ENCODE data around the gene SV2B. TPM values are rescaled to one million over a fixed set of nuclear protein-coding genes. Genes with fewer than 3 reads are reported as not detected.

SV2B gene
- total and polyA plus RNA-seq, 9 of the 15 experiments (the other 6 are each of a cell fraction or from before 2014, with no cell fraction given): 0.01 to 0.25 (median 0.11) TPM

DNA sequence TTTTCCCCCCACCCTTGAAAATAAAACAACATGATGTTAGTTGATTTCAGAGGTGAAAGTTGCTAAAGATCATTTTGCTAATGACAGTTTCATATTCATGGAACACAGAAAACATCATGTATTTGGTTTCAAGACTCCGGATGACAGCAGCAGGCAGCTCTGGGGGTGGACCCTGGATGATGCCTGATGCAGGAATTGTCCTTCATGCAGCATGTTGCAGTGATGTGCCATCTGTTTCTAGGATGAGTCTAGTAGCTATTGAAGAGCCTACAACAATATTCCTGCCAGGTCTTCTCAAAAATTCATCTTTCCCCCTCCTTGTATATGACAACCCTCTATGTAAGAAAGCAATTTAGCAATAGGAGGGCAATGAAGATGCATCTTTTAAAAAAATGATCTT, 108.3 kb downstream of the SV2B start:
- peaks cover 6 to 12% of the 10 kb centered on the region in 2 experiments; a peak in 3 of 5 replicates for H3K27me3 ChIP-seq (ENCODE audit: control insufficient read depth in 2 of 2, insufficient read depth in 2 of 2, low read length in 2 of 2)
- ChIA-PET POLR2A (no interaction called here), CTCF (ENCODE audit: low intra/inter-chr PET ratio) (no interaction called here)
- no peak overlapping the region for H3K4me2 ChIP-seq (ENCODE audit: insufficient read depth, low read length)
- H3K9ac ChIP-seq (ENCODE audit: insufficient read depth in 1 of 2, low read depth in 2 of 2, low read length in 2 of 2): no peak overlapping the region
- WGBS (ENCODE audit: insufficient coverage, low coverage, missing lambda C conversion rate): 0% methylated on average over 1 of the region's 1 CpG
- FAIRE-seq (no peak), ATAC-seq (no peak), DNase-seq (ENCODE audit: extremely low read depth in 1 of 4, low spot score in 3 of 4) (no peak)
- in situ Hi-C loops (cut with MboI) (no loop called here), intact Hi-C loops (cut with micrococcal nuclease) (no loop called here)
- H3K4me3 ChIP-seq: no peak overlapping the region
- H3K9me1 ChIP-seq (ENCODE audit: control insufficient read depth, insufficient read depth, low read length): no peaks in the 10 kb centered on the region
- no peak overlapping the region for H3K27ac ChIP-seq (ENCODE audit: extremely low read depth, low read depth, low read length)
- H4K20me1 ChIP-seq (replicated peaks; ENCODE audit: control insufficient read depth, insufficient read depth, low read length): no peaks in the 10 kb centered on the region
- no TSS peak for BruUV-seq (replicated peaks)
- H3K9me3 ChIP-seq (replicated peaks; ENCODE audit: control insufficient read depth, insufficient read depth, low read depth, low read length): no peaks in the 10 kb centered on the region
- no peaks in the 10 kb centered on the region for H3K79me2 ChIP-seq (ENCODE audit: control insufficient read depth, insufficient read depth, low read length)
- no peaks in the 10 kb centered on the region for H3K4me1 ChIP-seq (replicated peaks in 1 of 2; ENCODE audit: control insufficient read depth in 2 of 2, insufficient read depth in 2 of 2, low read length in 2 of 2)
- H3K36me3 ChIP-seq (ENCODE audit: control insufficient read depth, insufficient read depth, low read length): no peaks in the 10 kb centered on the region
- H2AFZ ChIP-seq (ENCODE audit: low read depth, low read length): no peak overlapping the region
- no peak for TF ChIP-seq EGR1 (conservative IDR thresholded peaks at IDR 0.05)
- no peak for TF ChIP-seq SIX5 (IDR thresholded peaks at IDR 0.05; ENCODE audit: borderline replicate concordance in 1 of 2, insufficient read depth in 1 of 2, low read depth in 1 of 2, low read length in 2 of 2)
- TF ChIP-seq NFYB (IDR thresholded peaks at IDR 0.05; ENCODE audit: extremely low read depth, insufficient read length): no peak
- no peak for TF ChIP-seq ZNF124 (CRISPR knock-in tag; IDR thresholded peaks at IDR 0.05)
- TF ChIP-seq TCF7L2 (IDR thresholded peaks at IDR 0.05; ENCODE audit: low read depth, low read length): no peak
- TF ChIP-seq ZNF24 (IDR thresholded peaks at IDR 0.05): no peak
- no peak for TF ChIP-seq ZNF212 (CRISPR knock-in tag; IDR thresholded peaks at IDR 0.05)
- TF ChIP-seq, protein P1, sequence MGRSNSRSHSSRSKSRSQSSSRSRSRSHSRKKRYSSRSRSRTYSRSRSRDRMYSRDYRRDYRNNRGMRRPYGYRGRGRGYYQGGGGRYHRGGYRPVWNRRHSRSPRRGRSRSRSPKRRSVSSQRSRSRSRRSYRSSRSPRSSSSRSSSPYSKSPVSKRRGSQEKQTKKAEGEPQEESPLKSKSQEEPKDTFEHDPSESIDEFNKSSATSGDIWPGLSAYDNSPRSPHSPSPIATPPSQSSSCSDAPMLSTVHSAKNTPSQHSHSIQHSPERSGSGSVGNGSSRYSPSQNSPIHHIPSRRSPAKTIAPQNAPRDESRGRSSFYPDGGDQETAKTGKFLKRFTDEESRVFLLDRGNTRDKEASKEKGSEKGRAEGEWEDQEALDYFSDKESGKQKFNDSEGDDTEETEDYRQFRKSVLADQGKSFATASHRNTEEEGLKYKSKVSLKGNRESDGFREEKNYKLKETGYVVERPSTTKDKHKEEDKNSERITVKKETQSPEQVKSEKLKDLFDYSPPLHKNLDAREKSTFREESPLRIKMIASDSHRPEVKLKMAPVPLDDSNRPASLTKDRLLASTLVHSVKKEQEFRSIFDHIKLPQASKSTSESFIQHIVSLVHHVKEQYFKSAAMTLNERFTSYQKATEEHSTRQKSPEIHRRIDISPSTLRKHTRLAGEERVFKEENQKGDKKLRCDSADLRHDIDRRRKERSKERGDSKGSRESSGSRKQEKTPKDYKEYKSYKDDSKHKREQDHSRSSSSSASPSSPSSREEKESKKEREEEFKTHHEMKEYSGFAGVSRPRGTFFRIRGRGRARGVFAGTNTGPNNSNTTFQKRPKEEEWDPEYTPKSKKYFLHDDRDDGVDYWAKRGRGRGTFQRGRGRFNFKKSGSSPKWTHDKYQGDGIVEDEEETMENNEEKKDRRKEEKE (IDR thresholded peaks at IDR 0.05; ENCODE audit: borderline replicate concordance in 1 of 2, control insufficient read depth in 1 of 2, low read depth in 2 of 2, low read length in 1 of 2): no peak
- no peak for TF ChIP-seq BDP1 (IDR thresholded peaks at IDR 0.05; ENCODE audit: insufficient read depth, insufficient read length)
- no peak for TF ChIP-seq ZNF75A (CRISPR knock-in tag; IDR thresholded peaks at IDR 0.05)
- no peak for TF ChIP-seq ZC3H8 (IDR thresholded peaks at IDR 0.05)
- TF ChIP-seq ZNF583 (CRISPR knock-in tag; IDR thresholded peaks at IDR 0.05): no peak
- TF ChIP-seq, protein P2, sequence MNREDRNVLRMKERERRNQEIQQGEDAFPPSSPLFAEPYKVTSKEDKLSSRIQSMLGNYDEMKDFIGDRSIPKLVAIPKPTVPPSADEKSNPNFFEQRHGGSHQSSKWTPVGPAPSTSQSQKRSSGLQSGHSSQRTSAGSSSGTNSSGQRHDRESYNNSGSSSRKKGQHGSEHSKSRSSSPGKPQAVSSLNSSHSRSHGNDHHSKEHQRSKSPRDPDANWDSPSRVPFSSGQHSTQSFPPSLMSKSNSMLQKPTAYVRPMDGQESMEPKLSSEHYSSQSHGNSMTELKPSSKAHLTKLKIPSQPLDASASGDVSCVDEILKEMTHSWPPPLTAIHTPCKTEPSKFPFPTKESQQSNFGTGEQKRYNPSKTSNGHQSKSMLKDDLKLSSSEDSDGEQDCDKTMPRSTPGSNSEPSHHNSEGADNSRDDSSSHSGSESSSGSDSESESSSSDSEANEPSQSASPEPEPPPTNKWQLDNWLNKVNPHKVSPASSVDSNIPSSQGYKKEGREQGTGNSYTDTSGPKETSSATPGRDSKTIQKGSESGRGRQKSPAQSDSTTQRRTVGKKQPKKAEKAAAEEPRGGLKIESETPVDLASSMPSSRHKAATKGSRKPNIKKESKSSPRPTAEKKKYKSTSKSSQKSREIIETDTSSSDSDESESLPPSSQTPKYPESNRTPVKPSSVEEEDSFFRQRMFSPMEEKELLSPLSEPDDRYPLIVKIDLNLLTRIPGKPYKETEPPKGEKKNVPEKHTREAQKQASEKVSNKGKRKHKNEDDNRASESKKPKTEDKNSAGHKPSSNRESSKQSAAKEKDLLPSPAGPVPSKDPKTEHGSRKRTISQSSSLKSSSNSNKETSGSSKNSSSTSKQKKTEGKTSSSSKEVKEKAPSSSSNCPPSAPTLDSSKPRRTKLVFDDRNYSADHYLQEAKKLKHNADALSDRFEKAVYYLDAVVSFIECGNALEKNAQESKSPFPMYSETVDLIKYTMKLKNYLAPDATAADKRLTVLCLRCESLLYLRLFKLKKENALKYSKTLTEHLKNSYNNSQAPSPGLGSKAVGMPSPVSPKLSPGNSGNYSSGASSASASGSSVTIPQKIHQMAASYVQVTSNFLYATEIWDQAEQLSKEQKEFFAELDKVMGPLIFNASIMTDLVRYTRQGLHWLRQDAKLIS (CRISPR knock-in tag; IDR thresholded peaks at IDR 0.05): no peak

Data from K562 (cell line).